ENCODE data around the gene MGST2.

DNA sequence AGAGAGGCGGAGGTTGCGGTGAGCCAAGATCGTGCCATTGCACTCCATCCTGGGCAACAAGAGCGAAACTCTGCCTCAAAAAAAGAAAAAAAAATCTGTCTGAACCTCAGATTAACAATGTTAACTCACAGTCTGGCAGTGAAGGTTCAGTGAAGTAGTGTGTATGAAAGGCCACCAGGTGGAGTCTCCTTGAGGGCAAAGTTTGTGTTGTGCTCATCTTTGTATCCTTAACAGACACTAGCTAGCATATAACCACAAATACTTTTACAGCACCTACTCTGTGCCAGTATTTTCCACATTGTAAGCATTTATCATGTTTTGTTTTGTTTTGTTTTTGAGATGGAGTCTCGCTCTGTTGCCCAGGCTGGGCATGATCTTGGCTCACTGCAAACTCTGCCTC lies 46.0 kb upstream of the MGST2 start:
- TF ChIP-seq POLR2A (IDR thresholded peaks at IDR 0.05; ENCODE audit: low read length) (no peak), GATA1 (IDR thresholded peaks at IDR 0.05; ENCODE audit: low read depth, low read length) (no peak)
